ENCODE data around the gene RBFOX1.

RBFOX1 gene

DNA sequence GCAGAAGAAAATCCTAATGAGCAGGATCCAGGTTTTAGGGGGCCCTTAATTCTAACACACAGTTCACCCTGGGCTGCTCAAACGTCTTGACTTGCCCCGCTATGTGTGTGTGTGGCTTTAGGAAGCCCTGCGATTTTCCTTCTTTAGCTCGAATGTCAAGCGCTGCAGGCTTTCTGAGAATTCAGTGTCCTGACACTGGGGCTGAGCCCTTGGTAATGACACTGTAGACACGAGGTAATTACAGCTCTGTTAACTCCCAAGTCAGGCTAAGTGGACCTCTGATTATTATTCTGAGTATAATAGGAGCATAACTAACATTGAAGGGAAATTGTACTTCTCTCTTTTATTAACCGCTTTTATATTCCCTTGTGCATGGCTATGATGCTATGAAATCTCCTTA, 202.1 kb downstream of the RBFOX1 start:
- no peak for DNase-seq

DNA sequence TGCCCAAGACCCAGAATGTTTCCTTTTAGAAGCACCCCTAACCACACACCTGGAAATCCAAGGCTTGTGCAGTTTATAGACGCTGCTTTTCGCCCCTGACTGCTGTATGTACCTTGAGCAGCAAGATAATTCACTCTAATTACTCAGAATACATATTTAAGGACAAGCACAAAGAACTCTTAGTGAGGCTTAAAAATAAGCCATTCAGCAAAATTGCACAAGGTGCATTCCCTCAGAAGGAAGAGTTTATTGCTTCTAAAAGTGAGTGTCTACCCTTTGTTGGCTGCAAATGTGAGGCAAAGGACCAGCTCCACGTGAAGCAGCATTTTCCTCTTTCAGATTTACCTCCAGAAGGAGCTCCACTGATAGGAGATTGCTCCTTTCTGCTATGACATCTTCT, 208.4 kb downstream of the RBFOX1 start:
- DNase-seq, result no peak

DNA sequence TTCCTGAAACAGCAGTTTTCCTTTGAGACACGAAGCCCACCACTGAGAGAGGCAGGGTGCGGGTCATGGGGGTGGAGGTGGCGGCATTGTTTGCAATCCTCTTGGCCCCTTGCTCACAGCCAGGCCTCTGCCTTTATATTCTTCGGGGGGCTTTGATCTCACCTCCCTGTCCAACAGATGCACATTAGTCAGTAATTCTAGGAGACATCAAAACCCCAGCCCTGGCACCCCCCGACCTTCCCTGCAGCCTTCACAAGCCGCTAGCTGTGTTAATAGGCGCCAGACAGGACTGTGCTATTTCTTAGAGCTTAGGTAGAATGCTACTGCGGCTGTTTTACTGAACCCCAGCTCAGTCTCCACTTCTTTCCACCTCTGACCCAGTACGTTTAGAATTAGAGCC, 212.6 kb downstream of the RBFOX1 start:
- no peak for DNase-seq

DNA sequence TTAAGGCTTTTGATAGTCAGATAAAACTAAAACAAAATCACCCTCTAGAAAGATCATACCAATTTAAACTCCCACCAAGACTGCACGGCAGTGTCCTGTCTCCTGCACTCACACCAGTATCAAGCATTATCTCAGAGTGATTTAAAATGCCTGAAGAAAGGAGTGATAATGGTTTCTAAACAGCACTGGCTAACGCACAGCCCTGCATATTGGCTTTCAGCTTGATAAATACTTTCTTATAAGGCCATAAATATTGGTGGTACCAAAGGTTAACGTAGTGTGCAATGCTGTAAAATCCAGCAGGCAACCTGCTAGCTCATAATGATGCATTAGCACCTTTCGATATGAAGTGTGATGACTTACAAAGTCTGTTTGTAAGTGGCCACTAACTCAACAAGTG, 214.3 kb downstream of the RBFOX1 start:
- DNase-seq, result no peak

DNA sequence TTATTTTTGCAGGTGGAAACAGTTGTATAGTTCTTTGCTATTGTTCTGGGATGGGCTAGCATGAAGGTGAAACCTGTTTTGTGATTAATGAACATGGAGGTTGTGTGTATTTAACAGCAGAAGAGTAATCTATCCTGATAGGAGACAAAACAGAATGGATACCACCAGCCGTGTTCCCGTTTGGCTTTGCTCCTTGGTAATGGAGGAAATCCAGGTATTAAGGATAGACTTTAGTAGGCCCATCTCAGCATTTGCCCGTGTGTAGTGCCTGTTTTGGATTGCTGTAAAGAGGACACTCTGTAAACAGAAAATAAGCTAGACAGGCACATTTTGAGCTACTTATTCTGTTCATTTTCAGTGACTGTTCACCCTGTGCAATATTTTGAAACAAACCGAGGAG, 215.1 kb downstream of the RBFOX1 start:
- no peak for DNase-seq

DNA sequence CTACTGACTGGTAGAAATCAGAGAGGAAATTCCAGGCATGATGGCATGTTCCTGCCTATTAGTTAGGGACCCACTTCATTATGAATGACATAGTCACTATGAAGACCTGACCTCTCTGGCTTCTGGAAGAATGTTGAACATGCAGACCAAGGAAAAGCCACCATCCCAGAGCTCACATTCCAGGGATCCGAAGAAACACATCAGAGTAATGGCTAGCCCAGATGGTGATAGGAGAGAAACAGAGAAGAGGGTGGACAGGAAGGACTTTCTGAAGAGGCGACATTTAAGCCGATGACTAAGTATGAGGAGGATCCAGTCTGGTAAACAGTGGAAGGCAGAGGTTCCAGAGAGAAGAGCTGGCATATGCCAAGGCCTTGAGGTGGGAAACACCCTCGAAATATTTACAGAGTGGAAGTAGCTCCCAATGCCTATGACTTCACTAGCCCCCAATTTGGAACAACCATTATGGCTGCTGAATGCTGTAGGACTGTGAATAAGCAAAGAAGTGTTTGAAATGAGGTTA, 216.2 kb downstream of the RBFOX1 start:
- DNase-seq, result no peak

DNA sequence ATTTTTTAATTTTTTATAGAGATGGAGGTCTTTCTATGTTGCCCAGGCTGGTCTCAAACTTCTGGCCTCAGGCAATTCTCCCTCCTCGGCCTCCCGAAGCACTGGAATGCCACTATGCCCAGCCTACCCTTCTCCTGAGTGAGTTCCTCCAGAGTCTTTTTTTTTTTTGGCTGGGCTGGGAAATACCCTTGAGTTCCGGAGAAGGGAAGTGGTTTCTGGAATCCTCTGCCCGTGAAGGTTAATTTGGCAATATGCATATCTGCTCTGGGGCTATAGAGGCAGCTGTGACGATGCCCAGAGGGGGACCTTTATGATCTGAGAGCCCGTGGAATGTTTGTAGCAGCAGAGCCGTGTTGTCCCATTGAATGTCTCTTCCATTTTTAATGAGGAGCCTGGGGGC, 217.5 kb downstream of the RBFOX1 start:
- no peak for DNase-seq

GRCh38 chr16:7555459-7555858, 222.8 kb downstream of the RBFOX1 start:
- no peak for DNase-seq

DNA sequence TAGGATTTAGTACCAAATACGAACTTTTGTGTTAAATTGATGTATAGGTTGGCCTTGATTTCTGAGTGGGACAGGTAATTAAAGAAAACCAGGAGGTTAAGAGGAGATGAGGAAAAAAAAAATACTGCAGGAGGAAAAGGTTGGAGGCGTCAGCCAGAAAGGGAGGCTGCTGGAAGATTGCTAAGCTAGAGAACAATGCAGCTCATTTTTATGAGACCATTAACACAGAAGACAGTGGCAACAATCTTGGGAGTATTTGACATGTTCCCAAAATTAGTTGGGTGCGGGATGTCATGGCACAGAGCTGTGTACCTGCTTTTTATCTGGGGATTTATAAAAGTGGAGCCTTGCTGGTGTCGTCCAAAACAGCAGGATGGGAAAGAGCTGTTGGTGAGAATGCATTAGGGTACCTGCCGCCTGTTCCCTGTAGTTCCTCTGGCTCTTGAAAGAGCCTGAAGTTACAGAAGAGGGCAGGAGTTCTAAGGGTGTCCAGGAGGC, 229.3 kb downstream of the RBFOX1 start:
- DNase-seq, result no peak

DNA sequence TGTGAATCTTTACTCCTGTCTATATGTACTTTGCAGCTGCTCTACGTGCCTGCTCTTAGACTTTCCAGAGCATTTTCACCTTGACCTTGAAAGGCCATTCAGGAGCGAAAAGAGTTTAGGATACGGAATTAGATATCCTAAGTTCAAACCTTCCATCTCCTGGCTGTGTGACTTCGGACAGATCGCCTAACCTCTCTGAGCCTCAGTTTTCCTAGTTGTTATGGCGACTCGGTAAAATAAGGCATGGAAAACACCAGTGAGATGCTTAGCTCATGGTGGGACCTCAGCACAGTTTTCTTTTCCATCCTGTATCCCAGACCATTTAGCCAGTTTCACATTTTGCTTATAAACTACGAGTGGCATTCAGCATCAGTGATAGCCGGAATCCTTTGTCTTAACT, 233.7 kb downstream of the RBFOX1 start:
- DNase-seq, result no peak

DNA sequence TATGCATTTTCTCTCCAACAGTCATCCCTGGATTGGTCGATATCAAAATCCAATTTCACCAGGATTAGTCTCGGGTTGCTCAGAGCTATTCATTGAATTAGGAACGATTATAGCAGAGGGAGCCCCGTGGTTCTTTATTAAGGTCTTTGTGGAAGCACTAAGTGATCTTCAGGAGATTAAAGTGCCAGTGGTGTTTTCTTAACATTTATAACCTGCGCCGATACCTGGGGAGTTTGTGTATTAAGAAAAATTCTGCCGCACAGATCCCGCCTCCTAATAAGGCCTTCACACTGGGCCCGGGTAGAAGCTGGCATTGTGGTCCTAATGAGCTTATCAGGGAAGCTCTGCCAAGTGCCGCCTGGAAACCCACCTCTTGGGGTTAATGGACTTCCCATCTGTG, 238.7 kb downstream of the RBFOX1 start:
- no peak for DNase-seq

GRCh38 chr16:7577588-7577987, 244.9 kb downstream of the RBFOX1 start:
- DNase-seq, result no peak

DNA sequence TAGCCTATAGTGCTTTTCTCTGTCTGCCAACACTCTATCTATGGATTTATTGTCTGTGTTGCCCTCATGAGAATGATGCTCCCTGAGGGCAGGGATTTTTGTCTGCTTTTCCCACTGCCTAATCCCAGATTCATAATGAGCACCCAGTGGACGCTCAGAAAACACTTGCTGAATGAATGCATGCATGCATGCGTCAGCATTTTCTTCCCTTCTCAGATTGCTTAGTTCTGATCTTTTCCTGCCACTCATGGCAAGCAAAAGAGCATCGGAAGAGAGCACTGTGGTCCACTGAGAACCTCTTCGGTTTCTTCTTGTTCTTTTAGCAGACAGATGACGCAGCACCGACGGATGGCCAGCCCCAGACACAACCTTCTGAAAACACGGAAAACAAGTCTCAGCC, 246.8 kb downstream of the RBFOX1 start:
- no peak for DNase-seq

DNA sequence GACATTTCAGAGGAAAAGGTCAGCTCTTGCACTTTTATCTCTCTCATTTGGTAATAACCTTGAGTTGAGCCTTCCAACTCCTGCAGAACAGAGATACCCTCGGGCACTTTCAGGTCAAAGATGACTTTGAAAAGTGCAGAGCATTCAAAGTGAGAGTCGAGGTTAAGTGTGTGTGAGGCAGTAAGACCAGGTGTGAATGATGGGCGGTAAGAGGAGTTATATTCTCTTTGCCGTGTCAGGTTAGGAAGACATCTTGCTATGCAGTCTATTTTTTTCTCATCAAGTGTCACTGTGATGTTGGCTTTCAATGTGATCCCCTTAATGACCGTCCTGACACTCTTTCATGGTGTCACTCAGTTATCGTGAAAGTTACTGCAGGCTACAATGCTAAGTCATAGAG, 248.5 kb downstream of the RBFOX1 start:
- no peak for DNase-seq

DNA sequence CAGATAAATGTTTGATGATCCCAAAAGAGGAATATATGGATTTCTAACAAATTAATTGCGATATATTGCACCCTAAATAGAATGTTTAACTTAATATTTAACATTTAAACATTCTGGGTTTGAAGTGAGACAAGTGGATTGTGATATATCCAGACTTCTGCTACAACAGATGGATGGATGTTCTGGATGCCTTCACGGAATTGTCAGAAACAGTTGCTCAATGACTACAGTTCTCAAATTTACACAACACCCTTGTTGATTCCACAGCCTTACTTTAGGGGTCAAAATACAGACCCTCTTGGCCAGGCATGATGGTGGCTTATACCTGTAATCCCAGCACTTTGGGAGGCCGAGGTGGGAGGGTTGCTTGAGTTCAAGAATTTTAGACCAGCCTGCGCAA, 250.8 kb downstream of the RBFOX1 start:
- no peak for DNase-seq

- no peak for DNase-seq
Observed at GRCh38 chr16:7584561-7584960, 251.9 kb downstream of the RBFOX1 start.

DNA sequence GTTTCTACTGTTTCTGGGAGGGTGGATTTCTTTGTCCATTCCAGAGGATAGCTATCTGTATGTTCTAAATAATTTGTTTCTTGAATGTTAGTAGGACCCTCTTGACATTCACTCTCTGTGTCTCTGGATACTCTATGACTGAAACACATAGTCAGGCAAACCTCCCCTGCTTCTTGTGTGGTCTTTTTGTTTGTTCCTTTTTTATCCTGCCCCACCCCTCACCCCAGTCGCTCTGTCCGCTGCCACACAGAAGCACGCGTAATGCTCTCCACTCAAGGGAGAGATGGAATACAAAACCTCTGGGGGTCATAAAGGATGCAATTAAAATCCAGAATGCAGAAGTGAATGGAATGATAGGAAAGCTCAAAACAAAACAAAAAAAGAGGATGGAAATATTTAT, 253.1 kb downstream of the RBFOX1 start:
- DNase-seq, result no peak

GRCh38 chr16:7590934-7591333, 258.3 kb downstream of the RBFOX1 start:
- no peak for DNase-seq

- no peak for DNase-seq
Observed at GRCh38 chr16:7596308-7596707, 263.7 kb downstream of the RBFOX1 start.

- no peak for DNase-seq
Observed at GRCh38 chr16:7597677-7598076, 265.0 kb downstream of the RBFOX1 start.

- DNase-seq, result no peak
Observed at GRCh38 chr16:7601100-7601499, 268.5 kb downstream of the RBFOX1 start.

DNA sequence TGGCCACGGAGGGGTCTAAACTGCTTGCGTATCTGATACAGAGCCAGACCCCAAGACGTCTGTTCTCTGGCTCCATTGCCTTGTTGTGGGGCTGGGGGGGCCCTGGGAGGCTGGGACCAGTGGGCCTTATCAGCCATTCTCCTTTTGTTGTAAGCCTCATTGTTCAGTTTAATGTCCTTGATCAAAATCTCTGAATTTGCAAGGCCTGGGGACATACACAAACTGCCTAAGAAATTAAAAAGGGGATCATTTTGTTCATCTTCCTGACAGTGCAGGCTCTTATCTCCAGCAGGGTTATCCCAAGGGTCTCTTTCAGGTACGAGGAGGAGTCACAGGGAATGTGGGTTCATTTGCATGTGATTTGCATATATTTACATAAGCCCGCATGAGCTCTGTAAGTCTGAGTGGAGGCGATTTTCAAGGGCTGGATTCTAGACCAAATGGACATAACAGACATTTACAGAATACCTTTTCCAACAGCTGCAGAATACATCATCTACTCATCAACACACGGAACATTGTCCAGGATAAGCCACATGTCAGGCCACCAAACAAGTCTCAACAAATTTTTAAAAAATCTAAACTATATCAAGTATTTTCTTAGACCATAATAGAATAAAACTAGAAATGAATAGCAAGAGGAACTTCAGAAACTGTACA, 269.8 kb downstream of the RBFOX1 start:
- no peak for DNase-seq

DNA sequence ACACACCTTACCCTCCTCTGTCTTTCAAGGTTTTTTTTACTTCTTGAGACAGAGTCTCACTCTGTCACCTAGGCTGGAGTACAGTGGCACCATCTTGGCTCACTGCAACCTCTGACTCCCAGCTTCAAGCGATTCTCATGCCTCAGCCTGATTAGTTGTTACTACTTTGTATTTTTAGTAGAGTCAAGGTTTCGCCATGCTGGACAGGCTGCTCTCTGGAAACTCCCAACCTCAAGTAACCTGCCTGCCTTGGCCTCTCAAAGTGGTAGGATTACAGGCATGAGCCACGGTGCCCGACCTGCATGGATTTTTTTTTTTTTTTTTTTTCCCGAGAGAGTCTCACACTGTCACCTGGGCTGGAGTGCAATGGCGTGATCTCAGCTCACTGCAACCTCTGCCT, 273.2 kb downstream of the RBFOX1 start:
- DNase-seq, result no peak

DNA sequence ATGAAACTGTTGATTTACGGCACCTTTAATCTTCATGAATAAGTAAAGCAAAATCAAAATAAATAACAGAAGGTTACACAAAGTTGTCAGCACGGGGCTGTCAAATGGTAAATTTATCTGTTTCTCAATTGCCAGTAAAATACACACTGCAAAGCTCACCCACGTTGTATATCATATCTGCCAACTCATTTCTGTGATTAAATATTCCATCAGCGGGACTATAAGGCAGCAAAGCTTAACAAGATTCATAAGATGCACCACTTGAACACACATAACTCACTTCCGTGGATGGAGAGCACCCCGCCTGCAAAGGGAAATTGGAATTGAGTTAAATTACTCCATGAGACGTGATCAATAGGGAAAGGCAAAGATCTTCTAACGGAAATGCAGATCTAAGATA, 280.0 kb downstream of the RBFOX1 start:
- no peak for DNase-seq

GRCh38 chr16:7613518-7613917, 280.9 kb downstream of the RBFOX1 start:
- DNase-seq, result no peak

All from NCI-H1694 treated with DMSO at 0.1 percent for 48 hours (cell line).